GM12878 (cell line): Measurements from ENCODE around the gene UBE2J2. TPM values are rescaled to one million over a fixed set of nuclear protein-coding genes. Genes with fewer than 3 reads are reported as not detected.

ENCODE experiments used
- ATAC-seq: fragments of 200-7000 bp; cut with Tn5 transposase; 3 replicates; pipeline ENCODE4 v1.9.1; 2020; ENCODE audit warnings: mild to moderate bottlenecking, moderate library complexity
- BruUV-seq: library from RNA; stranded (reverse); fragments of 400-500 nt; replicated peaks from 2 replicates; lab custom pipeline; 2021; lab: Mats Ljungman, UMichigan
- CTCF ChIA-PET: fragments of 300-600 bp; sonication (Branson Sonifier 250); formaldehyde crosslinking; extraction: SDS; loops from one replicate; lab custom pipeline; 2021; ENCODE audit warnings: inconsistent platforms; lab: Yijun Ruan, JAX
- POLR2A ChIA-PET: fragments of 350-600 bp; formaldehyde crosslinking; extraction: SDS; loops from one replicate; lab custom pipeline; 2021; ENCODE audit warnings: inconsistent platforms; lab: Charles Lee
- RAD21 ChIA-PET: fragments of 300-600 bp; sonication (Branson Sonifier 250); formaldehyde crosslinking; loops from one replicate; lab custom pipeline; 2023; ENCODE audit warnings: antibody characterized with exemption; ENCODE audit not compliant: unreplicated experiment; lab: Charles Lee
- SMC1A ChIA-PET: fragments of 300-600 bp; sonication (Branson Sonifier 250); formaldehyde crosslinking; loops from one replicate; lab custom pipeline; 2023; ENCODE audit not compliant: unreplicated experiment, uncharacterized antibody; lab: Charles Lee
- DNase-seq: peaks from one replicate; pipeline ENCODE4 v3.0.0-alpha.2; 2011; ENCODE audit warnings: low read depth, low spot score
- FAIRE-seq: peaks from 3 replicates; lab custom pipeline; 2011; peaks lifted over from hg19 to GRCh38; lab: Jason Lieb, UNC
- H2AFZ ChIP-seq: 2 replicates; pipeline ENCODE4 v1.6.0; 2011; ENCODE audit warnings: low read depth, low read length, control low read depth; ENCODE audit not compliant: control insufficient read depth
- H3K27ac ChIP-seq: 2 replicates; pipeline ENCODE4 v1.5.1; 2011; ENCODE audit warnings: control low read depth; ENCODE audit not compliant: control insufficient read depth, insufficient read depth
- H3K27me3 ChIP-seq, 2 experiments: replicated peaks in 1 of 2; 2 replicates each; pipeline versions ENCODE4 v1.6.0 to v1.6.1; 2011; ENCODE audit warnings: low read length in 1 of 2; ENCODE audit not compliant: control insufficient read depth in 2 of 2, insufficient read depth in 2 of 2
- H3K36me3 ChIP-seq, 2 experiments: 2 replicates each; pipeline ENCODE4 v1.5.1; 2011; ENCODE audit warnings: low read length in 1 of 2; ENCODE audit not compliant: control insufficient read depth in 2 of 2, insufficient read depth in 2 of 2
- H3K4me1 ChIP-seq: 2 replicates; pipeline ENCODE4 v1.6.1; 2011; ENCODE audit warnings: mild to moderate bottlenecking, low read length, moderate library complexity, mixed read lengths; ENCODE audit not compliant: control insufficient read depth, insufficient read depth
- H3K4me2 ChIP-seq: 2 replicates; pipeline ENCODE4 v1.6.0; 2011; ENCODE audit warnings: control low read depth; ENCODE audit not compliant: control insufficient read depth, insufficient read depth
- H3K4me3 ChIP-seq: fragments of 200-600 bp; sonication (generic); 2 replicates; pipeline ENCODE4 v1.5.1; 2016
- H3K79me2 ChIP-seq: 2 replicates; pipeline ENCODE4 v1.6.0; 2011; ENCODE audit warnings: low read length; ENCODE audit not compliant: control insufficient read depth, insufficient read depth
- H3K9ac ChIP-seq: 2 replicates; pipeline ENCODE4 v1.8.0; 2011; ENCODE audit warnings: low read length, control low read depth, mixed read lengths; ENCODE audit not compliant: control insufficient read depth, insufficient read depth
- H3K9me3 ChIP-seq: replicated peaks from 3 replicates; pipeline ENCODE4 v1.5.1; 2011; ENCODE audit warnings: mild to moderate bottlenecking, low read length; ENCODE audit not compliant: control insufficient read depth, insufficient read depth
- H4K20me1 ChIP-seq: 2 replicates; pipeline ENCODE4 v1.6.0; 2011; ENCODE audit not compliant: control insufficient read depth, insufficient read depth
- CBX5 ChIP-seq: sonication (generic); IDR thresholded peaks from 2 replicates; pipeline ENCODE4 v1.6.1; 2016; ENCODE audit warnings: low read depth, moderate library complexity, mild to moderate bottlenecking, inconsistent platforms
- E2F8 ChIP-seq: fragments of 450-650 bp; IDR thresholded peaks from 2 replicates; pipeline ENCODE4 v1.6.1; 2018; ENCODE audit warnings: mild to moderate bottlenecking, low read depth, moderate library complexity; ENCODE audit not compliant: partially characterized antibody
- LARP7 ChIP-seq: fragments of 450-650 bp; IDR thresholded peaks from 2 replicates; pipeline ENCODE4 v1.6.1; 2017; ENCODE audit warnings: mild to moderate bottlenecking
- MEF2B ChIP-seq: fragments of 450-650 bp; IDR thresholded peaks from 2 replicates; pipeline ENCODE4 v1.6.1; 2018; ENCODE audit warnings: mild to moderate bottlenecking, moderate library complexity; ENCODE audit not compliant: partially characterized antibody, poor library complexity, severe bottlenecking
- POLR2A ChIP-seq: IDR thresholded peaks from 2 replicates; pipeline ENCODE4 v1.6.1; 2011; ENCODE audit warnings: low read depth, mild to moderate bottlenecking, low read length
- PRDM15 ChIP-seq: fragments of 450-650 bp; formaldehyde crosslinking; IDR thresholded peaks from 2 replicates; pipeline ENCODE4 v1.4.0; 2020; ENCODE audit warnings: mild to moderate bottlenecking, moderate library complexity
- SIN3A ChIP-seq: IDR thresholded peaks from 2 replicates; pipeline ENCODE4 v1.6.1; 2012; ENCODE audit warnings: low read depth, low read length, improper control_type of control experiment
- SMAD5 ChIP-seq: IDR thresholded peaks from 2 replicates; pipeline ENCODE4 v1.6.1; 2016; ENCODE audit warnings: antibody characterized with exemption, low read depth
- SMC3 ChIP-seq: IDR thresholded peaks from 2 replicates; pipeline ENCODE4 v1.6.1; 2011; ENCODE audit warnings: low read length, improper control_type of control experiment, borderline replicate concordance
- TCF12 ChIP-seq: IDR thresholded peaks from 2 replicates; pipeline ENCODE4 v1.6.1; 2011; ENCODE audit warnings: low read depth, mild to moderate bottlenecking, low read length
- USF2 ChIP-seq: IDR thresholded peaks from 2 replicates; pipeline ENCODE4 v1.6.1; 2011; ENCODE audit warnings: low read depth, low read length, improper control_type of control experiment, borderline replicate concordance
- WGBS: methylation state at CpG from one replicate; pipeline ENCODE4 v1.1.6; 2016; ENCODE audit warnings: low lambda C conversion rate; ENCODE audit not compliant: insufficient replicate concordance, insufficient coverage; ENCODE audit errors: missing lambda C conversion rate; 5-methylcytosine and 5-hydroxymethylcytosine counted together
- in situ Hi-C: fragments of 300-500 bp; cut with MboI; formaldehyde crosslinking; loops from 9 replicates; pipeline ENCODE4 v1.14.3; 2018; ENCODE audit warnings: mixed read lengths
- intact Hi-C: fragments of 100-400 bp; cut with micrococcal nuclease; formaldehyde crosslinking; loops from one replicate; pipeline ENCODE4 v1.14.2; 2022; ENCODE audit not compliant: unreplicated experiment
- polyA plus RNA-seq, 11 experiments: library from polyadenylated mRNA; depleted of rRNA in 4 of 11; unstranded in 6 of 11; stranded (reverse) in 5 of 11; fragments of >200 nt; fragmentation: Nextera tagmentation in 4 of 11; fragmentation: Illumina TruSeq in 1 of 11; extraction: Ambion mirVana in 4 of 11; extraction: Trizol in 1 of 11; gene quantifications; 1 replicate in 1 of 11; 2 replicates in 10 of 11; pipeline versions ENCODE4 v1.2.1 to v1.2.3, GENCODE V29; 2011 to 2016; ENCODE audit warnings: inconsistent platforms in 2 of 11, missing spikeins in 2 of 11, low read depth in 1 of 11
- total RNA-seq, 4 experiments: library from RNA; depleted of rRNA in 3 of 4; stranded (reverse); fragments of >200 nt in 3 of 4; fragmentation: Illumina TruSeq in 1 of 4; extraction: Trizol in 1 of 4; gene quantifications; 2 replicates each; pipeline versions ENCODE4 v1.2.1 to v1.2.3, GENCODE V29; 2013 to 2021
- TF ChIP-seq, protein P1 (sequence below): fragments of 450-650 bp; IDR thresholded peaks from 2 replicates; pipeline ENCODE4 v1.6.1; 2014; ENCODE audit warnings: mild to moderate bottlenecking
- TF ChIP-seq, protein P2 (sequence below): IDR thresholded peaks from 2 replicates; pipeline ENCODE4 v1.6.1; 2012; ENCODE audit warnings: low read depth, low read length, improper control_type of control experiment

Gene UBE2J2
- total and polyA plus RNA-seq, 10 of the 15 experiments (the other 5 are each of a cell fraction or from before 2014, with no cell fraction given), result 0.72 to 70.5 (median 49.2) TPM

DNA sequence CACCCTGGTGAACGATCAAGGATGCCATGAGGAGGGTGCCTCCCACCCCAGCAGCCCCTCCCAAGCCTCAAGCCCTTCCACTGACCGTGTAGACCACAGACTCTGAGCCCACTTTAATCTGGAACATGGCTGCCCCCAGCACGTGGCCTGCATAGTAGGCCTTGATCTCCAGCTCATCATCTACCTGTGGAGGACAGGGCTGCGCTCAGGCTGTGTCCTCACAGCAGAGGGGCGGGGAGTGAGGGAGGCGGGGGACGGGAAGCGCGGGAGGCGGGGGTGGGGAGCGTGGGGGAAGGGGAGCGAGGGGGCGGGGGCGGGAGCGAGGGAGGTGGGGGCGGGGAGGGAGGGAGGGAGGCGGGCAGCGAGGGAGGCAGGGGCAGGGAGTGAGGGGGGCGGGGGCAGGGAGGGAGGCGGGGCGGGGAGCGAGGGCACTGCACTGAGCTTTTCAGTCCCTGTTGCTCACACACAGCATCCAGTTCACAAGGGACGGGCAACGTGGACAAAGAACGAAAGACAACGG is 41.8 kb upstream of the UBE2J2 start:
- H3K27me3 ChIP-seq, result no peaks in the 10 kb centered on the region
- H3K4me1 ChIP-seq, result no peaks in the 10 kb centered on the region
- DNase-seq, result no peak
- in situ Hi-C loops (no loop called here), intact Hi-C loops (no loop called here)
- no peak for ATAC-seq
- FAIRE-seq, result no peak
- no peaks in the 10 kb centered on the region; the same call in 1 of the 2 replicates for H4K20me1 ChIP-seq
- SMC1A ChIA-PET, result no interaction called here
- H3K4me2 ChIP-seq, result no peak overlapping the region
- H3K4me3 ChIP-seq, result no peak overlapping the region
- CTCF ChIA-PET, result no interaction called here
- no peak overlapping the region for H2AFZ ChIP-seq
- no peak overlapping the region for H3K27ac ChIP-seq
- no peaks in the 10 kb centered on the region for H3K9me3 ChIP-seq
- peaks cover 3 to 42% of the 10 kb centered on the region in 2 experiments; a peak in 3 of 4 replicates for H3K36me3 ChIP-seq
- RAD21 ChIA-PET, result no interaction called here
- 82% methylated on average over 8 of the region's 26 CpGs for WGBS
- BruUV-seq, result no TSS peak
- peaks cover 2% of the 10 kb centered on the region; the same call in 1 of the 2 replicates for H3K79me2 ChIP-seq
- no peak overlapping the region for H3K9ac ChIP-seq
- POLR2A ChIA-PET, result no interaction called here
- TF ChIP-seq MEF2B (no peak), PRDM15 (CRISPR knock-in tag) (no peak), POLR2A (no peak), CBX5 (no peak), E2F8 (no peak), SMC3 (no peak), LARP7 (no peak), SMAD5 (no peak), TCF12 (no peak), USF2 (no peak), SIN3A (no peak)
- TF ChIP-seq, protein P1, sequence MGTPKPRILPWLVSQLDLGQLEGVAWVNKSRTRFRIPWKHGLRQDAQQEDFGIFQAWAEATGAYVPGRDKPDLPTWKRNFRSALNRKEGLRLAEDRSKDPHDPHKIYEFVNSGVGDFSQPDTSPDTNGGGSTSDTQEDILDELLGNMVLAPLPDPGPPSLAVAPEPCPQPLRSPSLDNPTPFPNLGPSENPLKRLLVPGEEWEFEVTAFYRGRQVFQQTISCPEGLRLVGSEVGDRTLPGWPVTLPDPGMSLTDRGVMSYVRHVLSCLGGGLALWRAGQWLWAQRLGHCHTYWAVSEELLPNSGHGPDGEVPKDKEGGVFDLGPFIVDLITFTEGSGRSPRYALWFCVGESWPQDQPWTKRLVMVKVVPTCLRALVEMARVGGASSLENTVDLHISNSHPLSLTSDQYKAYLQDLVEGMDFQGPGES, result no peak
- TF ChIP-seq, protein P2, sequence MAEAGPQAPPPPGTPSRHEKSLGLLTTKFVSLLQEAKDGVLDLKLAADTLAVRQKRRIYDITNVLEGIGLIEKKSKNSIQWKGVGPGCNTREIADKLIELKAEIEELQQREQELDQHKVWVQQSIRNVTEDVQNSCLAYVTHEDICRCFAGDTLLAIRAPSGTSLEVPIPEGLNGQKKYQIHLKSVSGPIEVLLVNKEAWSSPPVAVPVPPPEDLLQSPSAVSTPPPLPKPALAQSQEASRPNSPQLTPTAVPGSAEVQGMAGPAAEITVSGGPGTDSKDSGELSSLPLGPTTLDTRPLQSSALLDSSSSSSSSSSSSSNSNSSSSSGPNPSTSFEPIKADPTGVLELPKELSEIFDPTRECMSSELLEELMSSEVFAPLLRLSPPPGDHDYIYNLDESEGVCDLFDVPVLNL, result no peak
